ENCODE results near the gene FBXO3.

Gene FBXO3

GRCh38 chr11:33700502-33701271 lies 73.6 kb downstream of the FBXO3 start, which contains the start of gene C11orf91:
C11orf91 (minus strand) TSS chr11:33700826; CDS start chr11:33700740, 86 bp downstream.
- TF ChIP-seq CTCF (IDR thresholded peaks at IDR 0.05): no peak
- peak within 1 kb of the TSS; percentile 45 to 75 for H3K27ac ChIP-seq
- peak; percentile 94 for DNase-seq (ENCODE audit: low spot score)
- H3K4me3 ChIP-seq: peak within 1 kb of the TSS; percentile 66

- peak; percentile 78 for DNase-seq (ENCODE audit: low spot score)
- peak overlapping the region; percentile 45 to 75 for H3K27ac ChIP-seq
- no peak for TF ChIP-seq CTCF (IDR thresholded peaks at IDR 0.05)
- H3K4me3 ChIP-seq: peak overlapping the region; percentile 66
Measured at GRCh38 chr11:33700063-33700501, 74.2 kb downstream of the FBXO3 start.

DNA sequence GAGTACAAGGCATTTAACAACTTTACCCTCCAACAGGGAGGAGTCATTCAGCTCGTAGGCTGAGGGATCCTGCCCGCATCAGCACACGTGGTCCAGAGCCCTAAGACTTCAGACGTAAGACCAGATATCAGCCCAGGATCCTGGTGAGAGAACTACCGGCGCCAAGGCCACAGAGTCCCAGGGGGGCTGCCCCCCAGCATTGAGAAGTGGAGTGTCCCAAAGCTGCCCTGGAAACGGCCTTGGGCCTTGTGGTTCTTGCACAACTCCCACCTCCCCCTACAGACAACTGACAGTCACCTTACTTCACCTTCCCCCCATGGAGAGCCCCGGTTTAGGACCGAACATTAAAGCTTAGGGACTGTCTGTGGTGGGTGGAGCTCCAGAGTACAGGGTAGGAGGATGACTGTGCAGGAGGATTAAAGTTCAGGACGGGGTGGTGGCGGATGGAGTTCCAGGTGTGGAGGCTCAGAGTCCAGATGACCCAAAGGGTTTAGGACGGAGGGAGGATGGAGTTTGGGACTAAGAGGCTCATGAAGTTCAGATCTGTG lies 74.7 kb downstream of the FBXO3 start:
- DNase-seq (ENCODE audit: low spot score): peak; percentile 73
- Histone ChIP-seq H3K4me3 (peak overlapping the region; percentile 66), H3K27ac (peak overlapping the region in 1 of 2 donors; percentile 75)
- no peak for TF ChIP-seq CTCF (IDR thresholded peaks at IDR 0.05)

- Histone ChIP-seq H3K4me3 (no peak overlapping the region), H3K27ac (no peak overlapping the region)
- DNase-seq (ENCODE audit: low spot score): no peak
- TF ChIP-seq CTCF (IDR thresholded peaks at IDR 0.05): no peak
Measured at GRCh38 chr11:33698921-33699320, 75.4 kb downstream of the FBXO3 start.

GRCh38 chr11:33697997-33698396 lies 76.3 kb downstream of the FBXO3 start:
- DNase-seq (ENCODE audit: low spot score): no peak
- H3K27ac ChIP-seq: no peak overlapping the region
- no peak overlapping the region for H3K4me3 ChIP-seq
- TF ChIP-seq CTCF (IDR thresholded peaks at IDR 0.05): no peak

DNA sequence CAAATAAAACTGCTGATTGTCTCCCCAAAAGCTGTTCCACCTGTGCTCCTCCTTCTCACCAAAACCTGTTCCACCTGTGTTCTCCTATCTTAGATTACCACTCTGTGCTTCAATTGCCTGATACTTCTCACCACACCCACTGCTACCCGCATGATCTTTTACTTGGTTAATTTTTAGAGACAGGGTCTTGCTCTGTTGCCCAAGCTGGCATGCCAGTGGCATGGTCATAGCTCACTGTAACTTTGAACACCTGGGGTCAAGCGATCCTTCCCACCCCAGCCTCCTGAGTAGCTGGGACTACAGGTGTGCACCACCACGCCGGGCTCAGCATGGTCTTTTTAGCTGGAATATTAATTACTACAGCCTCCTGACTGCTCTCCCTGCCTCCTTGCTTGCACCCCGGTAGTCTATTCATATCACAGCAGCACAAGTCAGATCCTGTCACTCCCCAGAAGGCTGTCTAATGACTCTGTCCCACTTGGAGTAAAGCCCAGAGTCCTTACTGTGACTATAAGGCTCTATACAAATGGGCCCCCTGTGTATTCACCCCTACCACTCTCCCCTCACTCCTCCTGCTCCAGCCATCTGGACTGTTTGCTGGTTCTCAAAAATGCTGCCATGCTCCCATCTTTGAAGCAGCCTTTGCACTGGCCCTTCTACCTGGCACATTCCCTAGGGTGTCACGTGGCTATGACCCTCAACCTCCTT lies 77.2 kb downstream of the FBXO3 start:
- Histone ChIP-seq H3K27ac (no peak overlapping the region), H3K4me3 (no peak overlapping the region)
- DNase-seq (ENCODE audit: low spot score): no peak
- no peak for TF ChIP-seq CTCF (IDR thresholded peaks at IDR 0.05)
